ENCODE measurements around the gene UBE2H.
A peak's percentile ranks its signal among the peaks of the same experiment; 100 is the strongest.

UBE2H gene

DNA sequence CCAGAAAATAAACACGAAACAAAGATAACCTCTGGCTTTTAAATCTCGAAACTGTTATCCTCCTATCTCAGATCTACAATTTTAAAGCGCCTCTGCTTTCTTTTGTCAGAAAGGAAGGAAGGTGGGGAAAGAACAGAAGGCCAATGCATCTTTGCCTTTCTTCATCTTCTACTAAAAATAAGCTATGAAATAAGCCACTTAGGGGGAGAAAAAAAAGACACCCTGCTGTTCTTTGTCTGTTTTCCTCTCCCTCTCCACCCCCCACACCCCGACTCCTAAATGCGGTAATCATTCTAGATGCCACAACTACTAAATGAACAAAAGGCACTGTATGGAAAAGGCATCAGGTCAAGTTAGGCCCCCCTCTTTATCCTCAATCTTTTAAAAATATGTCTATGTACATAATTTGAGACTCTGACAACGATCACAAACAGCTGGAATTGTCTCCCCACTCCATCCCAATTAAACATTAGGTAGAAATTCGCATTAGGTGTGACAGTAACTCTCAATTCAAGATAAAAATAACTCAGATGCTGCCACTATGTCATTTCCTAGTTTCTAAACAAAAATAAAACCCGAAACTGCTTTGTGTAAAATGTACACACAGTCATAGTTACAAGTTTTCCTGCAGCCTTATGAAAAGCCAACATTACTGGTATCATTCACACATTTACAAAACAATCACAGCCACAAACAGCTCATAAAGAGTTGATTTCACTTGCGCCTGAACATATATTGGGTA, 2.4 kb downstream of the UBE2H start:
- DNase-seq = no peak

DNA sequence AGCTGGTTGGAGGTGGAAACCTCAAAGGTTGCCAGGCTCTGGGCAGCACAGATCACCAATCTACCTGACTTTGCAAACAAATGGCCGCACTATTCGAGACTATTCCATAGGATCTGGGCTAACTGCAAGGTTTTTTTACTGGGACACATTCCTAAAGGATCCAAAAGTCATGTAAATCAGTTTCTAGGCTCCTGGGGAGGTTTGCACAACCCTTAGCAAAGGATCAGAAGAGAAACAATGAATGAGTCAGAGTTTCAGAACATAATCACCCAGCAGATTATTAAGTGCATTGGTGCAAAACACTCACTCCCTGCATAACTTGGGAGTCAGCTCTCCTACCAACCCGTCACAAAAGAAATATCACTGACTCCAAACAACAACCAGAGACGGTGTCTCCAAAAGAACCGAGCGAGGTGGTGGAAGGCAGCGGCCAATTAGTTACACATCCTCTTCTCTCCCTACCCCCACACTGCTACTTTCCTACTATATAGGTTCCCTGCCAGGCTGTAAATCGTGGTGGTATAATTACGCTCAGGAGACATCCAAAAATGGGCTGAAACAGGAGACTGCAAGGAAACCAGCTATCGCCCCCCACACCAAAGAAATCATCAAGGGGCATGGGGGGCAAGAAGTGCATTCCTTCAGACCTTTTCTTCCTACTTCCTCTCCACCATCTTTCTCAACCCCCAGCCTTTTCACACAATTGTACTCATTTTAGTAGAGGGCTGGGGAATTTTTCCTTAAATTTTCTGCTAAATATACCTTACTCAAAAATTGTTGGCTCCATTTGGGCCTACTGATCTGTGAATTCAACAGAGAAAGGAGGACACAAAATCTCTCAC, 3.2 kb downstream of the UBE2H start:
- DNase-seq = no peak

DNA sequence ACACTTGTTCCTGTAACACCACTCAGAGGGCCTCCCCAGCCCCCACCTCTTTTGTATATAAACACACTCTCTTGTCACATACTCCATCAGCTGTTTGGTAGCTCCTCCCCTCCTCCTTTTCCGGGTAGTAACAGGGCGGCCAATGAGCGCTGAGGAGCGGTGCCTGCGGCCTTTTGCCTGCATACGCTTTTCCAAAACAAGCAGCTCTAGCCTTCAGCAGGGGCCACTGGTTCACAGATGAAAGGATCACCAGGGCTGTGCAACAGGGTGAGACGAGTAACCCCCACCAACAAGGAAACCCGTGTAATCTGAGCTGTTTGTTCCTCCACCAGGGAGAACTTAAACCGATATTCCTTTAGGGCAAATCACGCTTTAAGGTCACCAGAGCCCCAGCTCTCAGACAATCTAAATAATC, 3.9 kb downstream of the UBE2H start:
- peak; percentile 90 for DNase-seq

DNA sequence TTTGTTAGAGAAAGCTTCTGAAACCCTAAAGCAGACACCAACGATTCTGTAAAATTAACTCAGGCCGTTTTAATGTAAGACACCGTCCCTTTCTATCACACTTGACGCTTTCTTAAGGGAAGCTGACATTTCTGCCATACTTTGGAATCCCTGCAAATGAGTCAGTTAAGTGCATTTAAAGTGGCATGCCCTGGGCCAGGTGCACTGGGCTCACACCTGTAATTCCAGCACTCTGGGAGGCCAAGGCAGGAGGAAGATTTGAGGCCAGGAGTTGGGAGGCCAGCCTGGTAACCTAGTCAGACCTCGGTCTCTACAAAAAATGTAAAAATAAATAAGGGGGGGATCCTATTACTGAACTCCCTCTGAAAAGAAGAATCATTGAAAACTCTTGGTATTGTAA, 4.4 kb downstream of the UBE2H start:
- no peak for DNase-seq

DNA sequence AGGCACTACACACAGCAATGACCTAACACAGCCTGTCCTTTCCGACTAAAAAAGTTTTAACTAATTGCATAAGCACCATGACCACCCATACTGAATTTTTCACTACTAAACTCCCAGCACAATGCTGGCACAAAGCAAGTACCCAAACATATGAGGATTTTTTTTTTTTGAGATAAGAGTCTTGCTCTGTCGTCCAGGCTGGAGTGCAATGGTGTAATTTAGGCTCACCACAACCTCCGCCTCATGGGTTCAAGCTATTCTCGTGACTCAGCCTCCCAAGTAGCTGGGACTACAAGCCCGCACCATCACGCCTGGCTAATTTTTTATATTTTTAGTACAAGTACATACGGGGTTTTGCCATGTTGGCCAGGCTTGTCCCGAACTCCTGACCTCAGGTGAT, 5.1 kb downstream of the UBE2H start:
- no peak for DNase-seq

DNA sequence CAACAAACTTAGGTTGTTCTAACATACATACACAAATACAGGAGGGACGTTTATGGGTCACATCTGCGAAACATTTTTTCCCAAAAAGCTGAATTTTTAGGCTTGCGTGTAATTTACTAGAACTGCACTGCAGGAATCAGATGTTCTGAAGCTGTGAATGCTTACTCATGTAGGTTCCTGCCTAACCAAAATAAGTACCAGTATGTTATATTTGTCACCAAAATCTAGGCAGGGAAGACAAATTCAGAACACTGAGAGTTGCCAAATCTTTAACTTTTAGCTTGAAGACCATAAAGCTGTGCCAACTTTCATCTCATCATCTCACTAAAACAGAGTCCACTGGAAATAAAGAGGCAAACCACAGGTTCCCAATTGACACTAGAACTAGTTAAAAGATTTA, 5.7 kb downstream of the UBE2H start:
- DNase-seq = no peak

DNA sequence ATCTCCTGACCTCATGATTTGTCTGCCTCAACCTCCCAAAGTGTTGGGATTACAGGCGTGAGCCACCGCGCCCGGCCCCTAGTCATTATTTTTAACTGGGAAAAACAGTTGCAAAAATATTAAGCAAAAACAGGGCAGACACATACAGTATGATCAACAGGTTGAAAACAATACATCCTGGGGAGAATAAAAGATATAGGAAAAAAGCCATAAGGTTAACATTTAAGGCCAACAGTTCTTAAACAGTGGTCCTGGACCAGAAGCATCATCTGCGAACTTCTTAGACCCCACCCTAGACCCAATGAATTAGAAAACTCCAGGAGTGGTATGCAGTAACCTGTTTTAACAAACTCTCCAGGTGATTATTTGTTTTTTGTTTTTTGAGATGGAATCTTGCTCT, 6.5 kb downstream of the UBE2H start:
- no peak for DNase-seq

DNA sequence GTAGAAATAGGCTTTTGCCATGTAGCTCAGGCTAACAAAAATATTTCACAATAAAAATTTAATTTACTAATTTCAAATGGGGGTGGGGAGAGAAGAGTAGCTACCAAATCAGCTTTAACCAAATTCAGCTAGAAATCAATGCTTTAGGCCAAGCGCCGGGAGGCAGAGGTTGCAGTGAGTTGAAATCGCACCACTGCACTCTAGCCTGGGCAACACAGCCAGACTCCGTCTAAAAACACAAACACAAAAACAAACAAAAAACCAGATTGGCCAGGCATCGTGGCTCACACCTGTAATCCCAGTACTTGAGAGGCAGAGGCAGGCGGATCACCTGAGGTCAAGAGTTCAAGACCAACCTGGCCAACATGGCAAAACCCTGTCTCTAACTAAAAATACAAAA, 9.4 kb downstream of the UBE2H start:
- no peak for DNase-seq

DNA sequence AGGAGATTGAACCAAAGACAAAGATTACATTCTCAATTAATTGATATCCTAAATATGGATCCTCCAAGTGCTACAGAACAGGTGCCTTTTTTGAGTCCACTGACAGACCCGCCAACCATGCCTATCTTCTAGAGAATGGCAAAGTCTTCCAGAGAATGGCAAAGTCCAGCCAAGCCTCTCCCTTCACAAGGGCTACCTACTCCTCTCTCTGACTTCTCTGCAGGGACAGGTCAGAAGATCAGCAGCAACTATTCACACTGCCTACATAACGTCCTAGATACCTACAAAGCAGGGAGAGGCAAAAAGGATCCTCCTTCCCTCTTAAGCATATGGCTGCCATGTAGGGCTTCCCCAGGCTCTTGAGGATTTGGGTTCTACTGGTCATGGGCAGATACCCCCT, 12.4 kb downstream of the UBE2H start:
- DNase-seq = no peak

DNA sequence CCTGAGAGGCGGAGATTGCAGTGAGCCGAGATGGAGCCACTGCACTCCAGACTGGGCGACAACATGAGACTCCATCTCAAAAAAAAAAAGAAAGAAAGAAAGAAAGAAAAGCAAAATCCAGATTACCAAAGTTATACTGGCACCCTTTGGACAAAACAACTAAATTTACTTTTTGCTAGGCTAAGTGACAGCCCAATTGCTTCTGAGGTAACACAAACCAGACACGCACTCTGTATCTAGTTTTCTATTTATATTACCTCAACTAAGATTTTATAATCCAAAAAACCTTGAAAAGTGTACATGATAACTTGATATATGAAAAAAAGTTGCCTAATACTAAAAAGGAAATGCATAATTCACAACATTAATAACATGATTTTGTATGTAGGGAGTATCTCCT, 12.9 kb downstream of the UBE2H start:
- DNase-seq = no peak

DNA sequence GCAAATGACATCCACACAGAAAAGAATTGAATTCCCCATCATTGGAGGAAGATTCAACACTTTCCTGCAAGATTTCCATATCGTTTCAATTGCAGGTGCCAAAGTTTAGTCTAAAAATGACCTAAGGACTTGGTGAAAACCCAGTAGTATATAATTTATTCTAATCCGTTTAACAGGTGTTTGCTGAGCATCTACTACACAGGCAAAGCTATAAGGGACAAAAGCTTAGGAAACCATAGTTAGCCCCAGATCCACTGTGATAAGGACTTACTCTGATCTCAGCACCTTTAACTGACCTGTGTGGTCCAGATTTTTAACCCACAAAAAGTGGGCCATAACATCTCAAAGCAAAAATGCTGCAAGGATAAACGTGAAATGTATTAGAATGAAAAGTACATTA, 19.1 kb downstream of the UBE2H start:
- no peak for DNase-seq

DNA sequence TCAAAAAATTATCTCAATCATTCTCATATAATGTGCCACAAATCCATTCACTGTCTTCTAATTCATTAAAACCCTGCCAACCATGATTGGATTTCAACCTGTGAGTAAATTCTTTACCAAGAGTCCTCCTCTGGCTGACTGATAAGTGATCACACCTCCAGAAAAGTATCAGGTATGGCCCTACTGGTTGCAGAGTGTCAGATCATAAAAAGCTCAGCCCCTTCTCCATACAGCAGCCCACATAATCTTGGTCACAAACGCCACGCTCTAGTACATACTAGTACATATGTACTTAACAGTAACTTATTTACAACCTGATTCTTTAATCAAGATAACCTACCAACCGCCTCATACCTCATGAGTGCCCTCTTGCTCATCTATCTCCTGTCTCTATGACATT, 26.1 kb downstream of the UBE2H start:
- no peak for DNase-seq

DNA sequence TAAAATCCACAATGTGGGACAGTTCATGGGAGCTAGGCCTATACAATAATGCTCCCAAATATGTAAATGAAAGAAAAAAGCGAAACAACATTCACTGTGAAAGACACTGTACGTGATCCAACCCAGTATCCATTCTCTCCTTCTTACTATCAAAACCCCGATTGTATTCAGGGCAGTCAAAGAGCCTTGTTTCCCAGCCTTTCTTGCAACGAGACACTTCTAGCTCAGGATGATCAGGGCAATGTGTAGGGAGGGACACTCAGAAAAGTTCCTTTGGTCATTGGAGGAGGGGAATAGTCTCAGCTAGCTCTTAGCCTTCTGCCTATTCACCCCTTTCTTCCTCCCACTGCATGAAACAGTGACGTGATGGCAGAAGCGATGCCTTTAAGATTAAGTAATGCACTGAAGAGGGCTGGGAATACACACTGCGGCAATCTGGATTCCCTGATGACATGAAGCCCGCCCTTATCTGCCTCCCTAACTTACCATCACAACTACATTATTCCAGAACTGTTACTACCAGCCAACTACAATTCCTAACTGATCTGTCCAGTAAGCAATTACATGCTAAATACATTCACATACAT, 27.3 kb downstream of the UBE2H start:
- DNase-seq = no peak

DNA sequence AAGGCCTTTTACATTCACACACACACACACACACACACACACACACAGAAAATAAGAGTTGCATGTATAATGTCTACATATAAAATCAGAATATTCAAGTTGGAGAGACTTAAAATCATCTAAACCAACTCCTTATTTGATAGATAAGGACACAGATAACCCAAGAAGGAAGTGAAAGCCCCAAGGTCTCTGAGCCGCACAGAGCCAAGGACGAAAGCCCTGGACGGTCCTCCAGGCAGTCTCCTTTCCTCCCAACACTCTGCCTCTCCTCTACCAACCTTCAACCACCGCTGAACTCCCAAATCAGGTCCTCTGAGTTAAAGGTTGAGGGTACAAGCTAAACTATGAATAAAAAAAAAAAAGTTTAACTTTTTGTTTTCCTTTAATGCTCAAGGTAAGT, 28.2 kb downstream of the UBE2H start:
- DNase-seq = no peak

DNA sequence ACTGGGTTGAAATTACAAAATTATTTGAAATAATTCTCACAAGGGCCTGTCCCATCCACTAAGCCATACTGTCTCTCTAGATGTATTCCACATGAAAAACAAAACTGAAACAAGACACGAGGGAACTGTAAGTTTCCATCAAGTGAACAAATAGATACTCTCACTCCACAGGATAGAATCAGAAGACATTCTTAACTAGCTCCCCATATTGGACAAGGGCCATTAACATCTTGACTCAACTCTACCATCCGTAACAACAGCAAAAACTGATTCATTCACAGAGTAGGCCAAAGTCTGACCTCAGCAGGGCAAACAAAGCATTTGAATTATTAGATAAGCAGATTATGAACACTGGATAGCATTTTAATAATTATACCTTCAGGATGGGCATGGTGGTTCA, 29.1 kb downstream of the UBE2H start:
- no peak for DNase-seq

DNA sequence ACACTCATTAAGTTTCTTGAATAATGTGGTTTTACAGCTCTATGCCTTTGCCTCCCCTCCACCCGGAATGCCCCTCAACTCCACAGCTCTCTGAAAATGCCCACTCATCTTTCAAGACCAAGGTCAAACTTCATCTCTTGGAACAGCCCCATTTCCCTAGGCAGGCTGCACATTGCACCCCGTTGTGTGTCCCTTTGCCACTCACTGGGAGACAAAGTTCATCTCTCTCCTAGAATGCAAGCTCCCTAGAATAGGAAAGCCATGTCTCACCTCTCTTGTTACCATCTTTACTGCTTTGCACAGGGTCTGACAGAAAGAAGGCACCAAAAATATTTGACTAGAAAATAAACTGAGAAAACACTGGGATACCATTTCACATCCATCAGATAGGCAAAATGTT, 33.3 kb downstream of the UBE2H start:
- no peak for DNase-seq

DNA sequence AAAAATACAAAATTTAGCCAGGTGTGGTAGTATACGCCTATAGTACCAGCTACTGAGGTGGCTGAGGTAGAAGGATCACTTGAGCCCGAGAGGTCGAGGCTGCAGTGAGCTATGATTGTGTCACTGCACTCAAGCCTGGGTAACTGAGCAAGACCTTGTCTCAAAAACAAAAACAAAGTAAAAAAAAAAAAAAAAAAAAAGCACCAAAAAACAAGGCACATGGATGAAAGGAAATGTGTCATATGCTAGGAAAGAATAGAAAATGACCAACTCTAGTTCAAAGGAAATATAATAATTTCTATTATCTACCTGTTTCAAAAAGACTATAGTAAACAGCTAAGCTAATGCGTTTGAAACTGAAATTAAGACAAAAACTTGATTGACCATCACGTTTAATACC, 33.8 kb downstream of the UBE2H start:
- no peak for DNase-seq

DNA sequence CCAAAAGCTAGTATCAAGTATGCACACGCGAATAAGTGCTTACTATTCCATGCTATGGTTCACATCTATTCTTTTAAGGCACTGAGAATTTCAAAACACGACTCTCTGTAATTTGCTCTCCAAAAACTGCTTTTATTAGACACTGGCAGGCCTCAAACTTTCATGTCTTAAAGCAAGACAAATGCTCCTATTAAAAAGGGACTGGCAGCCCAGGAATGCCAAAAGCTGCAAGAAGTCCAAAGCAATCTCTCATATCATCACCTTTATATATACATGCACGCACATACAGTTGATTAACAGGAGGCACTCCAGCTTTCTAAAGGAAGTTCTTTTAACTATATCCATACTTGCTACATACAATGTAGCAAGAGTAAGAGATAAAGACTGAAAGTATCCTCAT, 34.8 kb downstream of the UBE2H start:
- no peak for DNase-seq

DNA sequence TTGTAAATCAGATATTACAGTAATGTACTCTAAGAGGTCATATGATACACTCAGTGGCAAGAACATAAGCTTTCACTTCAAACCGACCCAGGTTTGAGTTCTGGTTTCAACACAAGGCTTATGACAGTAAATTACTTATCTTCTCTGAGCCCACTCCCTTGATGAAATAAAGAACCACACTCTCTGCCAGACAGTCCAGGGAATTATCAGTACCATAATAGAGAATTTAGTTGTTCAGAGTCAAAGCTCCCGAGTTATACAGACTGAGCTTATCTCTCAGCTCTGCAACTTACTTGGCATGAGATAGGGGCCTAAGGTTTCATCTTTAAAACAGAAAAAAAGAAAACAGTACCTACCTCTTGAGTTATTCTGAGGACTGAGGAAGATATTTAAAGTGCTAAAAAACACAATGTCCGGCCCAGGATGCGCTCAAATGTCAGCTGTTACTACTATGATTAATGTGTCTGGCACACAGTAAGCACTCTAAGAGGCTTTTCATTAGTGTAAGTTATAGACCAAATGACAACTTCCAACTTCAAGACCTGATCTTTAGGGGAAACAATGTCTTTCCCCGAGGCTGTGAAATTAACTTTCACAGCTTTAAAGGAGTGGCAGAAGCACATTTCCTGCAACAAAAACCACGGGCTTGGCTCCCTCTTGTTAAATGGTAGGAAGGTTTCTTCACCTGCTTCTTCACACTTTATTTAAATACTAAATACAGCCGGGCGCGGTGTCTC, 38.1 kb downstream of the UBE2H start:
- DNase-seq = no peak

DNA sequence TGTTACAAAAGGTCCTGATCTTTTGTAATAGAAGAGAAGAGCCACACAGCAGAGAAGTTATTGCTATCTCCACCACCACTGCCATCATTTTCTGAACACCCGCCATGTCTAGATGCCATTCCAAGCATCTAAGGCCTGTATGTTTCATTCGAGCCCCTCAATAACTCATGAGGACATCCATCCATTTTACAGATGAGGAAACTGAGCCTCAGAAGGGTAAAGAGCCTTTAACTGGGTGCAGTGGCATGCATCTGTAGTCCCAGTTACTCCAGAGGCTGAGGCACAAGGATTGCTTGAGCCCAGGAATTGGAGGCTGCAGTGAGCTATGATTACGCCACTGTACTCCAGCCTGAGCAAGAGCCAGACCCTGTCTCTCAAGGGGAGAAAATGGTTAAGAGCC, 39.3 kb downstream of the UBE2H start:
- DNase-seq = no peak

DNA sequence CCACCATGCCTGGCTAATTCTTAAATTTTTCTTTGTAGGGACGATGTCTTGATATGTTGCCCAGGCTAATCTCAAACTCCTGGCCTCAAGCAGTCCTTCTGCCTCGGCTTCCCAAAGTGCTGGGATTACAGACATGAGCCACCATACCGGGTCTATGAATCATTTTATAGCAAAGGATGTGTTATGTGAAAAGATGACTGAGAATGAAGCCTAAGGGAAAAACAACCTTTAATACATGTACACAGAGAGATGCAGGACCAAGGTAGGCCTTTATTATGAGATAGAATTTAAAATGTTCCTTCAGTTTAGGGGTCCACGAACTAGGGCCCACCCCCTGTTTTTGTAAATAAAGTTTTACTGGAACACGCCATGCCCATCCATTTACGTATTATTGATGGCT, 41.0 kb downstream of the UBE2H start:
- no peak for DNase-seq

DNA sequence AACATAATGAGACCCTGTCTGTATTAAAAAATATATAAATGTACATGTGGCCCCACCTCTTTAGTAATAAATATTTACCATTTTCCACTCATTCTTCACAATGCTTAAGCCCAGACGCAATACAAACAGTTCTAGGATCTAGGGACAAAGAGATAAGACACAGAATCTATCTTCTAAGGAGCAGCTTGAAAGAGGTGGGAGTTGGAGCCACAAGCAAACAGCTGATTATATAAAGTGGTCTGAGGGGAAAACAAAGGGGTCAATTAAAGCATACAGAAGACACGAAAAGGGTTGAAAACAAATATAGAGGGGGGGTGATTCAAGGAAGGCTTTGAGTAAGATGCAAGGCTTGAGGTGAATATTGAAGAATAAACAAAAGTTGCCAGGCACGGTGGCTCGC, 43.1 kb downstream of the UBE2H start:
- no peak for DNase-seq

DNA sequence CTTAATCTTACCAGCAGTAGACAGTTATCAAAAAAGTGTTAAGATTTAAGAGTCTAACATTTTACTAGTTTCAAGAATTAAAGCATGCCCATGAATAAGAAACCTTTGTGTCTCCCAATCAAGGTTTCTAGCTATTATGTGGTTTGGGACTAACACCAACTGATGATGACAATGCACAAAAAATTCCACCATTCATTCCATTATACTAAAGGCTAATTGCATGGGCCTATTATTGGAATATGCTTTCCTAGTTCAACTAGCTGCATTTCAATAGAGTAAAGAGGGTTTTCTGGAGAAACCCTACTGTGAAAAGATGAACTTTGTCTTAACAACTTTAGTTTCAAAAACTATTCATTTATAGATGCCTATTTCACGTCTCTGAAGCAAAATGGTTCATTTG, 44.6 kb downstream of the UBE2H start:
- no peak for DNase-seq
